ENCODE results near the gene SHROOM4. TPM values are rescaled to one million over a fixed set of nuclear protein-coding genes. Genes with fewer than 3 reads are reported as not detected.

SHROOM4 gene
- total RNA-seq, 4 donors from 2014 or later: 2.2 to 6.0 (median 4.1) TPM

DNA sequence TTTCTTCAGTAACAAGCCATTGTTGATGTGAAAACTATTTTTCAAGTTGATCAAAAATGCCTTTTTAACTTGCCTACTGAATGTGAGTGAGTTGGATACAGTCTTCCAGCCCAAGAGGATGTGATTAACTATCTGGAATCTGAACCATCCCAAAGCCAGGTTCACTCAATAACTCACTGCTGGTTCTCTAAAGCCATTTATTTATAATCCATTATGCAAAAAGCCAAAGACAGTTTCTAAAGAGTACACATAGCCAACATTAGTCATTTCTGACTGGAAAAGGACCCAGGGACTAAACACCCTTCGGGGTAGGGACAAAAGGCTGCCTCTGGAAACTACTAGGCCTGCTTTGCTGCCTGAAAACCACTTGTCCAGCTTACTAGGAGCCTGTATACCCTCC, 109.6 kb downstream of the SHROOM4 start:
- intact Hi-C loops (cut with DNase I; ENCODE audit: low total_unique reads): no loop called here
- no peak for DNase-seq (ENCODE audit: low spot score in 2 of 2)
- 38 to 85% methylated on average over 1 of the region's 1 CpG for WGBS, 2 donors
- no peak overlapping the region for H3K4me3 ChIP-seq (ENCODE audit: low read depth, poor library complexity, severe bottlenecking)
- no peak for TF ChIP-seq POLR2A (IDR thresholded peaks at IDR 0.05)
- TF ChIP-seq, protein P1, sequence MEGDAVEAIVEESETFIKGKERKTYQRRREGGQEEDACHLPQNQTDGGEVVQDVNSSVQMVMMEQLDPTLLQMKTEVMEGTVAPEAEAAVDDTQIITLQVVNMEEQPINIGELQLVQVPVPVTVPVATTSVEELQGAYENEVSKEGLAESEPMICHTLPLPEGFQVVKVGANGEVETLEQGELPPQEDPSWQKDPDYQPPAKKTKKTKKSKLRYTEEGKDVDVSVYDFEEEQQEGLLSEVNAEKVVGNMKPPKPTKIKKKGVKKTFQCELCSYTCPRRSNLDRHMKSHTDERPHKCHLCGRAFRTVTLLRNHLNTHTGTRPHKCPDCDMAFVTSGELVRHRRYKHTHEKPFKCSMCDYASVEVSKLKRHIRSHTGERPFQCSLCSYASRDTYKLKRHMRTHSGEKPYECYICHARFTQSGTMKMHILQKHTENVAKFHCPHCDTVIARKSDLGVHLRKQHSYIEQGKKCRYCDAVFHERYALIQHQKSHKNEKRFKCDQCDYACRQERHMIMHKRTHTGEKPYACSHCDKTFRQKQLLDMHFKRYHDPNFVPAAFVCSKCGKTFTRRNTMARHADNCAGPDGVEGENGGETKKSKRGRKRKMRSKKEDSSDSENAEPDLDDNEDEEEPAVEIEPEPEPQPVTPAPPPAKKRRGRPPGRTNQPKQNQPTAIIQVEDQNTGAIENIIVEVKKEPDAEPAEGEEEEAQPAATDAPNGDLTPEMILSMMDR (IDR thresholded peaks at IDR 0.05): no peak

DNA sequence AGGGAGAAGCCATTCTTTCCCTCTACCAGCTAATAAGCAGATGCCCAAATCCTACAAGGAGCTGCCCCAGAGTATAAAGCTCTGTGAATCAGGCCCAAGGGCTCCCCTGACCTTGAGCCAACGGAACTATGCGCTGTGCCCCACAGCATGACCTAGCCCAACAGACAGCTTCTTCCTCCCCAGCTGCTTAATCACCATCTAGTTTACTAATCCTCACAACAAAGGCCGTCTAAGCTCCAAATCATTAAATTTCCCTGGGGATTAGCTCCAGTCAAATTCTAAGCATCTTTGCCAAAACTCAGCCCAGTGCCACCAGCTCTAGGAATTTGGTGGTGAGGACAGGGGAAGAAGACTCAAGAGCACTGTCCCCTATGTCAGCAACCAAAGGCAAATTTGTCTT, 113.1 kb downstream of the SHROOM4 start:
- WGBS, 2 donors: 50 to 79% methylated on average over 2 to 3 of the region's 3 CpGs
- intact Hi-C loops (cut with DNase I; ENCODE audit: low total_unique reads): no loop called here
- no peak for DNase-seq (ENCODE audit: low spot score in 2 of 2)
- TF ChIP-seq, protein P1 (IDR thresholded peaks at IDR 0.05): no peak
- no peak for TF ChIP-seq POLR2A (IDR thresholded peaks at IDR 0.05)
- no peak overlapping the region for H3K4me3 ChIP-seq (ENCODE audit: low read depth, poor library complexity, severe bottlenecking)

DNA sequence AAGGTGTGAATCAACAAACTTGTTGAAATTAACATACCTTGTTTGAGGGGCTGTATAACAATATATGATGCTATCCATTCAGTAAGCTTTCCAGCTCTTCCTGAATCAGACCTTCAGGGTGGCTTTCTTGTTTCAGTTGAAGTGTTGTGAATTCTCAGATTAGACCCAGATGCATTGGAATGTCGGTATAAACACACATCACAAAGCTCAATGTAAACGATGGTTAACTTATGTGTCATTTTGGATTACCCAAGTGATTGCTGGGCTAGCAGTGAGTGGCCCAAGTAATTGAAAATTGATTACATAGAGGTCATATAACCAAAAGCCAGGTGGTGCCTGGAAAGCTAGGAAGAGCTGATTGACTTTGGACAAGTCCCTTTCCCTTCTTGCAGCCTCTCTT, 115.0 kb downstream of the SHROOM4 start:
- 79 to 93% methylated on average over 2 of the region's 2 CpGs for WGBS, 2 donors
- DNase-seq (ENCODE audit: low spot score in 2 of 2): no peak
- intact Hi-C loops (cut with DNase I; ENCODE audit: low total_unique reads): no loop called here
- no peak overlapping the region for H3K4me3 ChIP-seq (ENCODE audit: low read depth, poor library complexity, severe bottlenecking)
- TF ChIP-seq POLR2A (IDR thresholded peaks at IDR 0.05): no peak

DNA sequence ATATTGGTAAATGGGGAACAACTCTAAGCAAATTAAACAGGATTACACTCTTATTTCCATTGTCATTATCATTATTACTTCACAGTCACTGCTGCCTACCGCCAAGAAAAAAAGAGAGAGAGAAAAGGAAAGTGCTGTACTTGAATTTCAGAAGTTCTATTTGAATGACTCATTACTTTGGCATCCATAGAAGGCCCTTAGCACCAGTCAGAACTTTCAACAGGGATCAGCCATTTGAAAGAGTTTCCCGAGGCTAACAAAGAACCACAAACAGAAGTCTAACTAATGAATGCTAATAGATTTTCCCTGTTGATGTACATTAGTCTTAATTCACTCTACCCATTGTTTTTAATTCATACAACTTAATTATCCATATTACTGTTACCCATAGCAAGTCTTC, 116.3 kb downstream of the SHROOM4 start:
- no peak for DNase-seq (ENCODE audit: low spot score in 2 of 2)
- no peak overlapping the region for H3K4me3 ChIP-seq (ENCODE audit: low read depth, poor library complexity, severe bottlenecking)
- WGBS, 2 donors: 12 to 14% methylated on average over 2 of the region's 2 CpGs
- intact Hi-C loops (cut with DNase I; ENCODE audit: low total_unique reads): no loop called here
- TF ChIP-seq, protein P1 (IDR thresholded peaks at IDR 0.05): no peak
- no peak for TF ChIP-seq POLR2A (IDR thresholded peaks at IDR 0.05)

DNA sequence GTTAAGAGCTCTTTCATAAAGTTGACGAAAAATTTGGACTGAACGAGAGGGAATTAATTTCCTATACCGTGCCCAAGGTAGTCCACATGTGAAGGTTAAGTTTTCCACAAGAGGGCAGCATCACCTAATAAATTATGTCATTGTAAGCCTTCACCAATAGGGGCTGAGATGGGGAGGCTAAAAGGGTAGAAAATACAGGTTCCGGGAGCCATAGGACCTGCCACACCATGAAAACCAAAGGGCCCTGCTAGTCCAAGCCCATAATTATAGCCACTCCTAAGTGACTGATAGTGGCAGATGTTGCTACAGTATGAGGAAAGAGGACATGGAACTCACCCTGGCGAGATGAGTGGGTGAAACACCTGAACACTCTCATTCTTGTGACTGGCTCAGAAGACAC, 122.2 kb downstream of the SHROOM4 start:
- TF ChIP-seq POLR2A (IDR thresholded peaks at IDR 0.05): no peak
- TF ChIP-seq, protein P1 (IDR thresholded peaks at IDR 0.05): no peak
- no peak for DNase-seq (ENCODE audit: low spot score in 2 of 2)
- H3K4me3 ChIP-seq (ENCODE audit: low read depth, poor library complexity, severe bottlenecking): no peak overlapping the region
- WGBS, 2 donors: 13 to 29% methylated on average over 5 of the region's 5 CpGs
- intact Hi-C loops (cut with DNase I; ENCODE audit: low total_unique reads): no loop called here

DNA sequence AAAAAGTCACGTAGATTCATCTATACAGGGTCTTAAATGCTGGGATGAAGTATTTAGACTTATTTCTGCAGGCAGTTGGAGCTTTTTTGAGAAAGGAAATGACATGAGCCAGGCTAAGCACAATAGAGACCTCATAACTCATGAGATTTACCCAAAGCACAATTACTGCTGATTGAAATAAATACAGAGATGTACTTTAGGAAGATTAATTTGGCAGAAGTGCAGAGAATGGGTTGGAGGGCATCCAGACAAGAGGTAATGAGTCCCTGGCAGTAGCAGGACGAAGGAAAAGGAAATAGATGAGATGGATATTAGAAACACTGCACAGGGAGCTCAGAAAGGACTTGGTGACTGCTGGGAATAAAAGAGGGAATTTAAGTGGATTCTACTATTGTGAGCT, 129.1 kb downstream of the SHROOM4 start:
- intact Hi-C loops (cut with DNase I; ENCODE audit: low total_unique reads): no loop called here
- no peak for DNase-seq (ENCODE audit: low spot score in 2 of 2)
- TF ChIP-seq, protein P1 (IDR thresholded peaks at IDR 0.05): no peak
- TF ChIP-seq POLR2A (IDR thresholded peaks at IDR 0.05): no peak
- 39 to 67% methylated on average over 2 of the region's 2 CpGs for WGBS, 2 donors
- H3K4me3 ChIP-seq (ENCODE audit: low read depth, poor library complexity, severe bottlenecking): no peak overlapping the region

All from lower leg skin (tissue), 4 donors.